ENCODE data around the gene ENPP7.
A peak's percentile ranks its signal among the peaks of the same experiment; 100 is the strongest.

The ENPP7 gene

GRCh38 chr17:79776376-79777119 lies 45.8 kb downstream of the ENPP7 start:
- DNase-seq (ENCODE audit: low read depth in 2 of 2, low spot score in 1 of 2), result no peak

DNA sequence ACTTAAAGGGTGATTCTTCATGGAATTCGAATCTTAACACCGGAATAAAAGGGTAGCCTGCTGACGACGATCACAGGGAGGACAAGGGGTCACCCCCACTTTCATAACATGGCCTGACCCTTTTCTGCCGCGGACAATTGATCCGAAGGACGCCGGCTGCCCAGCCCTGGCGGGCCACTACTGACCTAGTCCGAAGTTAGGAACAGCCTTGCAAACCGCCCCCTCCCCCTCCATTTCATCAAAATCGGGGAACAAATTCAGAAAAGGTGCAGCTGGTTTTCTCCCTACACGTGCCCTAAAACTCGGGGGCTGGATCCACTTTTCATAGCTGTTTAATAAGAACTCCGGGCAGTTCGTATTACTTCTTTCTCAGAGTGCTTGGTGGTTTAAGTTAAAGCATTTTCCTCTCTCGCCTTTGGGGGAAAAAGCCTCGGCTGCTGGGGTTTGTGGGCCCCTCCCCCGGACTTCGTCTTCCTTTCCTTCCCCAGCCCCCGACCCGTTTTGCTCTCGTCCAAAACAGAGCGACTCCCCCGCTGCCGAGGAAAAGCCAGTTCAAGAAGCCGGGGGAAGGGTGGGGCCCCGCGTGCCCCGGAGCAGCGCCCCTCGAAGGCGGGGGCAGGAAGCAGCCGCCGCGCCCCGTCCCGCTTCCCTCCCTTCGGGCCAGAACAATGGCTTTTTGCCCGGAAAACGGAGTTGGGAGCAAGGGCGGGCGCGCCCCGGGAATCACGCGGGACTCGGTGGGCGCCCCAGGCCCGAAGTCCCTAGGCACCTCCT lies 46.6 kb downstream of the ENPP7 start:
- no peak for DNase-seq (ENCODE audit: low read depth in 2 of 2, low spot score in 1 of 2)

DNA sequence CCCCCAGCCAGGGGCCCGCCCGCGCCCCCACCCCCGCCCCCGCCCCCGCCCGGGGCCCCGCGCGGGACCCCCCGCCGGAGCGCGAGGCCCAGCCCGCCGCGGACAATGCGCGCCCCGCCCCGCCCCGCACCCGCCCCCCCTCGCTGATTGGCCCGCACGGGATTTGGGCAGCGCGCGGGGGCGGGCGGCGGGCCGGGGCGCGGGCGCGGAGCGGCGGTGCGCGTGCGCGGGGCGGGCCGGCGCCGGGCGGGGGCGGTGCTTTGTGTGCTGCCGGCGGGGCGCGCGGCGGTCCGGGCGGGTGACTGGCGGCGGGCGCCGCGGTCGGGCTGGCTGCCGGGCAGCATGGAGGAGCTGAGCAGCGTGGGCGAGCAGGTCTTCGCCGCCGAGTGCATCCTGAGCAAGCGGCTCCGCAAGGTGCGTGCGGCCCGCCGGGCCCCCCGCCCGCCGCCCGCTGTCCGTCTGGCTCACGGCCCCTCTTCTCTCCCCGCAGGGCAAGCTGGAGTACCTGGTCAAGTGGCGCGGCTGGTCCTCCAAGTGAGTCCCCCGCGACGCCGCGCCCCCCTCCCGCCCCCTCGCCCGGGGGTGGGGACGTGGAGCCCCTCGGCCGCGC lies 47.3 kb downstream of the ENPP7 start, which contains the start of gene CBX2:
TSS of gene CBX2 (plus strand) at position 255 of the 610 bp plus-strand sequence. CDS start at position 343, 88 bp downstream.
- DNase-seq (ENCODE audit: low read depth in 2 of 2, low spot score in 1 of 2), result peak; percentile 45 to 59

DNA sequence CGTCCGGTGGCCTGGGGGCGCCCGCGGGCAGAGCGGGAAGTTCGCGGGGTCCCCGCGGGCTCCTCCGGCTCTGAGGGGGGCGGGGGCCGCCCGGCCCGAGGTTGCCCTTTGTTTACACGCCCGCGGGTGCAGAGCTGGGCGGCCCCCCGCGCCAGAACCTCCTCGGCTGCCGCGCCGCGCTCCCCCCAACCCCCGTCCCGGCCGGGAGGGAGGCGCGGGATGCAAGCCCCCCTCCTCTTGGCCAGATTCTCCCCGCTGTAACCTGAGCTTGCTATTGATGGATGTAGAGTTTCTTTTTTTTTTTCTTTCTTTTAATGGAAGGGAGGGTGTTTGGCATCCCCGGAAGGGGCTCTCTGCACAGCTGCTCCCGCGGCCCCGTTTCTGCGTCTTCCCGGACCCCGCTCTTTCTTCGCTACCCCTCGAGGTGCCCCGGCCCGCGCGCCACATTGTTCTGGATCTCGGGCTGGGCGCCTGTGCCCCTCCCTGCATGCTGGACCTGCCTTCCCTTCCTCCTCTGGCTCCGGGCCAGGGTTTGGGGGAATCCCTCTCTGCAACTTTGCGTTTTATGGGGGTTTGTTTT lies 47.9 kb downstream of the ENPP7 start:
- DNase-seq (ENCODE audit: low read depth in 2 of 2, low spot score in 1 of 2), result no peak

- DNase-seq (ENCODE audit: low read depth in 2 of 2, low spot score in 1 of 2), result no peak
Measured at GRCh38 chr17:79779084-79779529, 48.4 kb downstream of the ENPP7 start.

DNA sequence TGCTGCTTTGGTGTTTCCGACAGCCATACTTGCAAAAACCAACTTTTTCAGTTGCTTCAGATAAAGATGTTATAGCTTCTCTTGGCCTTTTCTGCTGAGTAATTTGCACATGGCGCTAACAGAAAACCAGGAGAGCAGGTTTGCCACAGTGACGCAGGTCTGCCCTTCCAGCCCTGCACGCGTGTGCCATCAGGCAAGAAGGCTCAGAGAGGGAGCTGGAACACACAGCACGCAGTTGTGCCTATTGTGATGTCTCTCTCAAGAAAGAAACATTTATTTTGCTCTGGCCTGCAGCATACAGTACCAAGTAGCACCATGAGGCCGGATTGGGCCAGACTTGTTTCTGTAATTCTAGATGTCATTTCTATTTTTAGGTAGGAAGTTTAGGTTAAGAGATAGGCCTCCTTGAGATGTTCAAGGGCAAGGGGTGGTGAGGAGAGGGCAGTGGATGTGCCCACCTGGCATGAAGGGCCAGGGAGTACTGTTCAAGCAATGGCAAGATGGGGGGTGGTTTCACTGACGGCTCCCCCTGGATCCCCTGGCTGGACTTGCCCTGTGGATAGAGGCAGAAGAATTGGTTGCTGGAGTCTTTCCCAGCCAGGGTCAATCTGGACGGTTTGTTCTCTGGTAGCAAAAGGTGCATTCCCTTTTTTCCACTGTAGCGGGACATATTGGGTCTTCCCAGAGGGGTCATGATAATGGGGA lies 49.1 kb downstream of the ENPP7 start:
- DNase-seq (ENCODE audit: low read depth in 2 of 2, low spot score in 1 of 2), result no peak

DNA sequence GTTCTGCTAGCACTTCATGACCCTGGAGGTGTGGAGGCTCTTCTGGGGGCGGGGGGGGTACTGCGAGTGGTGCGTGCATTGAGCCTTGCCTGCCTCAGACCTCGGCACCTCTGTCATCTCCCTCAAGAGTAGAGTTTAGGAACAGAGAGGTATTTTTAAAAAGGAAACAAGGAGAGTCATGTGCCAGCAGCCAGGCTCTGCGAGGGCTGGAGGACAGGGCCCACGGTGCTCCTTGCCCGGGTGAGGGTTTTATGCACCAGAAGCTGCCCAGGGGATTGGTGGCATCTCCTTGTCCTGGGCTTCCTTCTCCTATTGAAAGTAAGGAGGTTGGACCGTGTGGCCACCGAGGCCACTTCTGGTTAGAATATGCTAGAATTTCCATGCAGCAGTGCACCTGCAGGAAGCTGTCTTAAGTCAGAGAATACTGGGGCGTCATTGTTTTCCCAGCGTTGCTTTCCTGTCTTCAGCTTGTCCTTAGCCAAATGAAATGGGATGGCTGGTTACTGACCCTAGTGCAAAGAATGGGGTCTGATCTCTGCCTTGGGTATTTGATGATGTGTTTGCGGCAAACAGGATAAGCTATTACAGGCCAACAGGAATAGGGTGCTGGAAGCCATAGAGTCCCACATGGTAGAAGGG lies 50.4 kb downstream of the ENPP7 start:
- no peak for DNase-seq (ENCODE audit: low read depth in 2 of 2, low spot score in 1 of 2)

DNA sequence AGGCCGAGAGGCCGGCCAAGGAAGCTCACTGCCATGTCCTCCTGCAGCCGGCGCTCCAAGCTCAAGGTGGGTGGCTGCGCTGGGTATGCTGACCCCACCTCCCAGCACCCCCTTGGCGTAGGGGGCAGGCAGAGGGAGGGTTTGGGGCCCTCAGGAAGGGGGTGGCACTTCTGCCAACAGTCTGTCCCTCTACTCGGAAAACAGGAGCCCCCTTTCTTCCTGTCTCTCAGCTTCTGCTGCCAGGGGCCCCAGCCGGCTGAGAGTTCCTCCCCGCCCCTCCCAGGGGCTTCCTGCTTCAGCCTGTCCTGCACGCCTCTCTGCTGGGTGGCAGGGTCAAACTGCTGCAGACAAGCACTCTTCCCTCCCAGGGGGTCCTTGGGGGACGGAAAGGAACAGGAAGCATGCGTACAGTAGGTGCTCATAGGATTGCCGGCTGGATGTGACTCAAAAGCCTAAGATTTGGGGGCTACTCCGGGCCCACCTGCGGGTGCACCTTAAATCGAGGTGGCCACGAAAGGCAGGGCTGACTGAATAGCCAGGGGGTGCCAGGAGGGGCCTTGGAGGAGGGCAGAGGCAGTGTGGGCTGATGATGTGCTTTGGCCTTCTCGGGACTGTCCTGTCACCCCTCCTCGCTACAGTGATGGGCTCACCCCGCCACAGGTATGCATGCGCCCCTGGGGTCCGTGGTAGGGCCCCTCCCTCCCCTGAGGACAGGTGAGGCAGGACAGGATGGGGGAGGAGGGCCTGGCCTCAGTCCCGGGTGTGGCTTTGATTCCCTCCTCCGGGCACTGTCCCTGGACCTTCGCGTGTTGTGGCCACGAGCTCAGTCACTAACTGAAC lies 51.2 kb downstream of the ENPP7 start:
- DNase-seq (ENCODE audit: low read depth in 2 of 2, low spot score in 1 of 2), result no peak

DNA sequence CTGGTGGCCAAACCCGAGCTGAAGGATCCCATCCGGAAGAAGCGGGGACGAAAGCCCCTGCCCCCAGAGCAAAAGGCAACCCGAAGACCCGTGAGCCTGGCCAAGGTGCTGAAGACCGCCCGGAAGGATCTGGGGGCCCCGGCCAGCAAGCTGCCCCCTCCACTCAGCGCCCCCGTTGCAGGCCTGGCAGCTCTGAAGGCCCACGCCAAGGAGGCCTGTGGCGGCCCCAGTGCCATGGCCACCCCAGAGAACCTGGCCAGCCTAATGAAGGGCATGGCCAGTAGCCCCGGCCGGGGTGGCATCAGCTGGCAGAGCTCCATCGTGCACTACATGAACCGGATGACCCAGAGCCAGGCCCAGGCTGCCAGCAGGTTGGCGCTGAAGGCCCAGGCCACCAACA lies 53.1 kb downstream of the ENPP7 start:
- DNase-seq (ENCODE audit: low read depth in 2 of 2, low spot score in 1 of 2), result no peak

DNA sequence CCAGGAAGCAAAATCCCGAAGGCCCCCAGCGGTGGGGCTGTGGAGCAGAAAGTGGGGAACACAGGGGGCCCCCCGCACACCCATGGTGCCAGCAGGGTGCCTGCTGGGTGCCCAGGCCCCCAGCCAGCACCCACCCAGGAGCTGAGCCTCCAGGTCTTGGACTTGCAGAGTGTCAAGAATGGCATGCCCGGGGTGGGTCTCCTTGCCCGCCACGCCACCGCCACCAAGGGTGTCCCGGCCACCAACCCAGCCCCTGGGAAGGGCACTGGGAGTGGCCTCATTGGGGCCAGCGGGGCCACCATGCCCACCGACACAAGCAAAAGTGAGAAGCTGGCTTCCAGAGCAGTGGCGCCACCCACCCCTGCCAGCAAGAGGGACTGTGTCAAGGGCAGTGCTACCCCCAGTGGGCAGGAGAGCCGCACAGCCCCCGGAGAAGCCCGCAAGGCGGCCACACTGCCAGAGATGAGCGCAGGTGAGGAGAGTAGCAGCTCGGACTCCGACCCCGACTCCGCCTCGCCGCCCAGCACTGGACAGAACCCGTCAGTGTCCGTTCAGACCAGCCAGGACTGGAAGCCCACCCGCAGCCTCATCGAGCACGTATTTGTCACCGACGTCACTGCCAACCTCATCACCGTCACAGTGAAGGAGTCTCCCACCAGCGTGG lies 53.7 kb downstream of the ENPP7 start:
- no peak for DNase-seq (ENCODE audit: low read depth in 2 of 2, low spot score in 1 of 2)

GRCh38 chr17:79785017-79785899 lies 54.5 kb downstream of the ENPP7 start:
- DNase-seq (ENCODE audit: low read depth in 2 of 2, low spot score in 1 of 2), result no peak

GRCh38 chr17:79785900-79786810 lies 55.4 kb downstream of the ENPP7 start:
- DNase-seq (ENCODE audit: low read depth in 2 of 2, low spot score in 1 of 2), result no peak

GRCh38 chr17:79786930-79787643 lies 56.3 kb downstream of the ENPP7 start:
- no peak for DNase-seq (ENCODE audit: low read depth in 2 of 2, low spot score in 1 of 2)

- DNase-seq (ENCODE audit: low read depth in 2 of 2, low spot score in 1 of 2), result no peak
Measured at GRCh38 chr17:79788455-79788854, 57.7 kb downstream of the ENPP7 start.

GRCh38 chr17:79788989-79789942 lies 58.5 kb downstream of the ENPP7 start:
- DNase-seq (ENCODE audit: low read depth in 2 of 2, low spot score in 1 of 2), result no peak
